ENCODE results near the gene CNTNAP2.
"Not testable (repeated sequence)": the region's sequence is repeated elsewhere in the genome, so short reads cannot be mapped to it uniquely, and the experiment has no call there.

CNTNAP2 gene

GRCh38 chr7:147779949-147780348 lies 1663.3 kb downstream of the CNTNAP2 start:
- no peaks in the 10 kb centered on the region for H3K9me3 ChIP-seq (ENCODE audit: insufficient read depth, low read length)
- no peak for TF ChIP-seq YY1 (IDR thresholded peaks at IDR 0.05; ENCODE audit: insufficient read depth, insufficient read length)
- TF ChIP-seq ZNF274 (IDR thresholded peaks at IDR 0.05; ENCODE audit: low read depth, low read length) = no peak
- TF ChIP-seq SUZ12 (IDR thresholded peaks at IDR 0.05; ENCODE audit: extremely low read depth, insufficient read depth, insufficient read length) = no peak
- no peak overlapping the region for H3K4me3 ChIP-seq (ENCODE audit: insufficient read length, low read depth)
- no peak for DNase-seq (ENCODE audit: low read depth, low spot score)
- H3K27me3 ChIP-seq (ENCODE audit: insufficient read depth, insufficient read length) = no peaks in the 10 kb centered on the region
- H3K4me1 ChIP-seq (ENCODE audit: insufficient read depth, insufficient read length) = no peaks in the 10 kb centered on the region
- no peaks in the 10 kb centered on the region for H3K36me3 ChIP-seq (ENCODE audit: insufficient read depth, insufficient read length, low read length)
- no peak overlapping the region for H3K9ac ChIP-seq (ENCODE audit: insufficient read length, low read depth)

DNA sequence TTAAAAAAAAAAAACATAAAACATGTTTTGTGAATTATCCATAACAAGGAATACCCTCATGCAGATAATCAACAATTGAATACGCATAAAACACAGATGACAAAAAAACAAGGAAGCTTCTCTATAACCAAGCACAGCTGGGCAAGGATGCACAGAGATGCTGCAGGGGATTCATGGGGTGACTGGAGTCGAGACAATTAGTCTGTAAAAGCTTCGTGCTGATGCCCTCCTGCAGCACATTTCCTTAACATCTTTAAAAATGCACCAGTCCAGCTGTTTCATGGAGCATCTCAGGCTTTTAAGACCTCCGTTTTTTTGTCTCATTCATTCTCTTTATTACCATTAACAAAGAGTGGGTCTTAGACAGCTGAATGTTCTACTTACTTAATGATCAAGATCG lies 1680.0 kb downstream of the CNTNAP2 start:
- Histone ChIP-seq H3K9me3 (ENCODE audit: insufficient read depth, low read length) (0 out of 2 replicates have a peak, but pooled peaks cover 5% of the 10 kb centered on the region), H3K27me3 (ENCODE audit: insufficient read depth, insufficient read length) (no peaks in the 10 kb centered on the region), H3K4me1 (ENCODE audit: insufficient read depth, insufficient read length) (no peaks in the 10 kb centered on the region), H3K4me3 (ENCODE audit: insufficient read length, low read depth) (no peak overlapping the region), H3K36me3 (ENCODE audit: insufficient read depth, insufficient read length, low read length) (no peaks in the 10 kb centered on the region), H3K9ac (ENCODE audit: insufficient read length, low read depth) (no peak overlapping the region)
- TF ChIP-seq YY1 (IDR thresholded peaks at IDR 0.05; ENCODE audit: insufficient read depth, insufficient read length) = no peak
- no peak for TF ChIP-seq ZNF274 (IDR thresholded peaks at IDR 0.05; ENCODE audit: low read depth, low read length)
- no peak for TF ChIP-seq SUZ12 (IDR thresholded peaks at IDR 0.05; ENCODE audit: extremely low read depth, insufficient read depth, insufficient read length)
- no peak for DNase-seq (ENCODE audit: low read depth, low spot score)

DNA sequence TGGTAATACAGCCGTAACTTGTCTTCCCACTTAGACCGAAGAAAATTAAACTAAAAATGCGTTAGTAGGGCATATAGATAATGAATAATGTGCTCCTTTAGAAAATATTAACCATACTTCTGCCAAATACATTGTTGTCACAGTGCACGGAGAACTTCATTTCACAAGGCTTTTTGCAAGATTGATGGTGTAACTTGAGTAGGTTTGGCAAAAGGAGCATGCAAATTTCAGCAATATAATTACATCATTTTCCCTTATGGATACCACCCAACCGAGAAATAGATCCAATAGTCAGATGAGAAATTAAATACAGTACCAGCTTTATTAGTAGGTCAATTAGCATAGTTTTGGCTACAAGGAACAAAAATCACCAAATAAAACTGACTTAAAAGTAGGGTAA lies 1681.4 kb downstream of the CNTNAP2 start:
- no peaks in the 10 kb centered on the region for H3K4me1 ChIP-seq (ENCODE audit: insufficient read depth, insufficient read length)
- no peaks in the 10 kb centered on the region for H3K36me3 ChIP-seq (ENCODE audit: insufficient read depth, insufficient read length, low read length)
- 0 out of 2 replicates have a peak, but pooled peaks cover 5% of the 10 kb centered on the region for H3K9me3 ChIP-seq (ENCODE audit: insufficient read depth, low read length)
- DNase-seq (ENCODE audit: low read depth, low spot score) = no peak
- TF ChIP-seq SUZ12 (IDR thresholded peaks at IDR 0.05; ENCODE audit: extremely low read depth, insufficient read depth, insufficient read length) (no peak), ZNF274 (IDR thresholded peaks at IDR 0.05; ENCODE audit: low read depth, low read length) (no peak), YY1 (IDR thresholded peaks at IDR 0.05; ENCODE audit: insufficient read depth, insufficient read length) (no peak)
- H3K27me3 ChIP-seq (ENCODE audit: insufficient read depth, insufficient read length) = no peaks in the 10 kb centered on the region
- H3K9ac ChIP-seq (ENCODE audit: insufficient read length, low read depth) = no peak overlapping the region
- H3K4me3 ChIP-seq (ENCODE audit: insufficient read length, low read depth) = no peak overlapping the region

DNA sequence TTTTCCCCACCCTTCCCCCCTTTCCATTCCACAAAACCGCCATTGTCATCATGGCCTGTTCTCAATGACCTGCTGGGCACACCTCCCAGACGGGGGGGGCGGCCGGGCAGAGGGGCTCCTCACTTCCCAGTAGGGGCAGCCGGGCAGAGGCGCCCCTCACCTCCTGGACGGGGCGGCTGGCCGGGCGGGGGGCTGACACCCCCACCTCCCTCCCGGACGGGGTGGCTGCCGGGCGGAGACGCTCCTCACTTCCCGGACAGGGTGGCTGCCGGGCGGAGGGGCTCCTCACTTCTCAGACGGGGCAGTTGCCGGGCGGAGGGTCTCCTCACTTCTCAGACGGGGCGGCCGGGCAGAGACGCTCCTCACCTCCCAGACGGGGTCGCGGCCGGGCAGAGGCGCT lies 1685.2 kb downstream of the CNTNAP2 start:
- not testable (repeated sequence) for H3K4me1 ChIP-seq (ENCODE audit: insufficient read depth, insufficient read length); H3K27me3 ChIP-seq (ENCODE audit: insufficient read depth, insufficient read length); H3K9me3 ChIP-seq (ENCODE audit: insufficient read depth, low read length); H3K9ac ChIP-seq (ENCODE audit: insufficient read length, low read depth); DNase-seq (ENCODE audit: low read depth, low spot score); H3K36me3 ChIP-seq (ENCODE audit: insufficient read depth, insufficient read length, low read length); H3K4me3 ChIP-seq (ENCODE audit: insufficient read length, low read depth)

GRCh38 chr7:147803151-147803550 lies 1686.5 kb downstream of the CNTNAP2 start:
- Histone ChIP-seq H3K4me1 (ENCODE audit: insufficient read depth, insufficient read length) (no peaks in the 10 kb centered on the region), H3K4me3 (ENCODE audit: insufficient read length, low read depth) (no peak overlapping the region), H3K27me3 (ENCODE audit: insufficient read depth, insufficient read length) (no peaks in the 10 kb centered on the region), H3K9ac (ENCODE audit: insufficient read length, low read depth) (no peak overlapping the region), H3K9me3 (ENCODE audit: insufficient read depth, low read length) (0 out of 2 replicates have a peak, but pooled peaks cover 5% of the 10 kb centered on the region), H3K36me3 (ENCODE audit: insufficient read depth, insufficient read length, low read length) (no peaks in the 10 kb centered on the region)
- TF ChIP-seq SUZ12 (IDR thresholded peaks at IDR 0.05; ENCODE audit: extremely low read depth, insufficient read depth, insufficient read length) = no peak
- no peak for DNase-seq (ENCODE audit: low read depth, low spot score)

DNA sequence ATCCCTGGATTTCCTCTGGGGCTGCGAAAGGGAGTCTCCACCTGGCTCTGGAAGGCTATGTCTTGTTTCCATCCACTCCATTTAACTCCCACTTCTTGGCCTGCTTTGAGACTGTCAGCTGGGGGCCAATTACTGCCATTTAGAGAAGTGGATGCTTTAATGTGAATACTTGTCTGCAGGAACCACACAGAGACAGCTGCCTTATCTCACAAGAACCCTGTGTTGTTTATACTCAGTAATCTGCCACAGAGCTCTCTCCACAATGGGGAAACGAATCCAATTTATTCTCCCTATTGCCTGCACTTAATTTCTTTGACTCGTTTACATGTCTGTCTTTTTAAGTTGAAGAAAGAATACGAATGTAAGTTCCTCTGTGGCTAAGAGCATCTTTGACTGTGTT lies 1687.0 kb downstream of the CNTNAP2 start:
- Histone ChIP-seq H3K4me1 (ENCODE audit: insufficient read depth, insufficient read length) (no peaks in the 10 kb centered on the region), H3K9me3 (ENCODE audit: insufficient read depth, low read length) (0 out of 2 replicates have a peak, but pooled peaks cover 5% of the 10 kb centered on the region), H3K27me3 (ENCODE audit: insufficient read depth, insufficient read length) (no peaks in the 10 kb centered on the region), H3K36me3 (ENCODE audit: insufficient read depth, insufficient read length, low read length) (no peaks in the 10 kb centered on the region), H3K4me3 (ENCODE audit: insufficient read length, low read depth) (no peak overlapping the region), H3K9ac (ENCODE audit: insufficient read length, low read depth) (no peak overlapping the region)
- peak; percentile 38 for DNase-seq (ENCODE audit: low read depth, low spot score)
- TF ChIP-seq YY1 (IDR thresholded peaks at IDR 0.05; ENCODE audit: insufficient read depth, insufficient read length) (no peak), ZNF274 (IDR thresholded peaks at IDR 0.05; ENCODE audit: low read depth, low read length) (no peak), SUZ12 (IDR thresholded peaks at IDR 0.05; ENCODE audit: extremely low read depth, insufficient read depth, insufficient read length) (no peak)

GRCh38 chr7:147804032-147804431 lies 1687.4 kb downstream of the CNTNAP2 start:
- no peak overlapping the region for H3K9ac ChIP-seq (ENCODE audit: insufficient read length, low read depth)
- TF ChIP-seq ZNF274 (IDR thresholded peaks at IDR 0.05; ENCODE audit: low read depth, low read length) = no peak
- no peak for TF ChIP-seq YY1 (IDR thresholded peaks at IDR 0.05; ENCODE audit: insufficient read depth, insufficient read length)
- H3K36me3 ChIP-seq (ENCODE audit: insufficient read depth, insufficient read length, low read length) = no peaks in the 10 kb centered on the region
- 0 out of 2 replicates have a peak, but pooled peaks cover 5% of the 10 kb centered on the region for H3K9me3 ChIP-seq (ENCODE audit: insufficient read depth, low read length)
- DNase-seq (ENCODE audit: low read depth, low spot score) = no peak
- H3K27me3 ChIP-seq (ENCODE audit: insufficient read depth, insufficient read length) = no peaks in the 10 kb centered on the region
- H3K4me3 ChIP-seq (ENCODE audit: insufficient read length, low read depth) = no peak overlapping the region
- H3K4me1 ChIP-seq (ENCODE audit: insufficient read depth, insufficient read length) = no peaks in the 10 kb centered on the region

DNA sequence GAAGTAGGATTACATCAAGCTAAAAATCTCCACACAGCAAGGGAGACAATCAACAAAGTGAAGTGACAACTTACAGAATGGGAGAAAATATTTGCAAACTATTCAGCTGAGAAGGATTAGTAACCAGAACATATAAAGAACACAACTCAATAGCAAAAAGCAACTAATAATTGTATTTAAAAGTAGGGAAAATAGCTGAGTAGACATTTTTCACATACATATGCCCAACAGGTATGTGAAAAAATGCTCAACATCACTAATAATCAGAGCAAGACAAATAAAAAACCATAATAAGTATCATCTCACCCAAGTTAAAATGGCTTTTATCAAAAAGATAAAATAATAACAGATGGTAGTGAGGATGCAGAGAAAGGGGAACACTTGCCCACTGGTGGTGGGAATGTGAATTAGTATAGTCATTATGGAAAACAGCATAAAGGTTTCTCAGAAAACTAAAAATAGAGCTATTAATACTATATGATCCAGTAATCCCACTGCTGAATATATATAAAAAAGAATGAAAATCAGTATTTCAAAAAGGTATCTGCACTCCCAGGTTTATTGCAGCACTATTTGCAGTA lies 1689.5 kb downstream of the CNTNAP2 start:
- no peak for DNase-seq (ENCODE audit: low read depth, low spot score)

More for the DNA sequence above, 1689.5 kb downstream of the CNTNAP2 start:
- no peaks in the 10 kb centered on the region for H3K36me3 ChIP-seq (ENCODE audit: insufficient read depth, insufficient read length, low read length)
- H3K27me3 ChIP-seq (ENCODE audit: insufficient read depth, insufficient read length) = no peaks in the 10 kb centered on the region
- H3K4me1 ChIP-seq (ENCODE audit: insufficient read depth, insufficient read length) = no peaks in the 10 kb centered on the region
- no peak overlapping the region for H3K9ac ChIP-seq (ENCODE audit: insufficient read length, low read depth)
- H3K4me3 ChIP-seq (ENCODE audit: insufficient read length, low read depth) = no peak overlapping the region
- no peaks in the 10 kb centered on the region for H3K9me3 ChIP-seq (ENCODE audit: insufficient read depth, low read length)
- TF ChIP-seq SUZ12 (IDR thresholded peaks at IDR 0.05; ENCODE audit: extremely low read depth, insufficient read depth, insufficient read length) = no peak
- TF ChIP-seq YY1 (IDR thresholded peaks at IDR 0.05; ENCODE audit: insufficient read depth, insufficient read length) = no peak
- TF ChIP-seq ZNF274 (IDR thresholded peaks at IDR 0.05; ENCODE audit: low read depth, low read length) = no peak
